Measurements from ENCODE around the gene HOXB1. TPM values are rescaled to one million over a fixed set of nuclear protein-coding genes. Genes with fewer than 3 reads are reported as not detected.
A peak's percentile ranks its signal among the peaks of the same experiment; 100 is the strongest.
"Not testable (repeated sequence)": the region's sequence is repeated elsewhere in the genome, so short reads cannot be mapped to it uniquely, and the experiment has no call there.

HOXB1 gene
- polyA plus RNA-seq, 1 donor: not detected

- DNase-seq: peak; percentile 66
Observed at GRCh38 chr17:48492401-48493298, 38.2 kb downstream of the HOXB1 start.

DNA sequence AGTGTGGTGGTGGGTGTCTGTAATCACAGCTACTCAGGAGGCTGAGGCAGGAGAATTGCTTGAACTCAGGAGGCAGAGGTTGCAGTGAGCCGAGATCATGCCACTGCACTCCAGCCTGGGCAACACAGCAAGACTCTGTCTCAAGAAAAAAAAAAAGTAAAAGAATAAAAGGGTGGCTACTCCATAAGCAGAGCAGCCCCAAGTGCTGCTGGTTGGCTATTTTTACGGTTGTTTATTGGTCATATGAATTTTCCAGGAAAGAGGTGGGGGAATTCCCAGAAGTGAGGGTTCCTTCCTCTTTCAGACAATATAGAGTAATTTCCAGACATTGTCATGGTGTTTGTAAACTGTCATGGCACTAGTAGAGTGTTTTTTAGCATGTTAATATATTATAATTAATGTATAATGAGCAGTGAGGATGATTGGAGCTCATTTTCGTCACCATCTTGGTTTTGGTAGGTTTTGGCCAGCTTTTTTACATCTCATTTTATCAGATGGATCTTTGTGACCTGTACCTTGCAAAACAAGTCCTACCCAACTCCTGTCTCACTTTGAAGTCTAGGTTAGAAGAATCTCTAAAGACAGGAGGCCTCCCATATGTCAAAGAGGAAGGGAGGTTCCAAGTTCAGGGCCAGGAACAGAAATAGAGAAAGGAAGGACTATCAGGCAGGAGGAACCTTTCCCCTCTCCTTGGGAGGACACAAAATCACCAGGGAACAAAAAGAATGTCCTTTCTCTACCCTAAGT, 39.1 kb downstream of the HOXB1 start:
- DNase-seq: no peak

DNA sequence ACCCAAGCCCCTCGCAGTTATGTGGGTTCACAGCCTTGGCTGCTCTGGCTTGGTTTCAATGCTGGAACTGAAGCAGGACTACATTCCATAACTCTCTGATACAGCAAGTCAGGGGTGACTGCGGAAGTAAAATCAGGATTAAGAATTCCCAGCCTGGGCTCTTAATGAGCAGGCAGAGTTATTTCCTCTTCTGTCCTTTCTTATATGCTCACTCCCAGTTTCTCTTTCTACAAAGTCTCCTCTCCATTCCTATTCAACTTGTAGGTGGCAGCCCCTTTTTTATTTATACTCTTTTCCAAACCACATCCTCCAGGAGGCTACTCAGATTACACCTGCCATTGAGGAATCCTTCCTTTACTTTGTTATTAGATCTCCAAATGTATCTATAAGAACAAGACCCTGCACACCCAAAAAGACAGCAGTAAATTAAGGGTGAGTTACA, 40.3 kb downstream of the HOXB1 start:
- DNase-seq: no peak

DNA sequence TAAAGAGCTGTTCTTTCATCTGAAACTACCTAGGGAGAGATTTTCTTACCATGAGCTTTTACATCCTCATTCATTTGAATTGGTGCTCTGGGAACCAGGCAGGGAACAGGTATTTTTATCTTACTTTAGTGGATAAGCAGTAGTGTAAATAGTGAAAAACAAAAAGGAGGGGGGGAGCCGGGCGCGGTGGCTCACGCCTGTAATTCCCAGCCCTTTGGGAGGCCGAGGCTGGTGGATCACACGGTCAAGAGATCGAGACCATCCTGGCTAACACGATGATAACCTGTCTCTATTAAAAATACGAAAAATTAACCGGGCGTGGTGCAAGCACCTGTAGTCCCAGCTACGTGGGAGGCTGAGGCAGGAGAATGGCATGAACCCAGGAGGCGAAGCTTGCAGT, 41.0 kb downstream of the HOXB1 start:
- no peak for DNase-seq

GRCh38 chr17:48488548-48489106, 42.2 kb downstream of the HOXB1 start:
- no peak for DNase-seq

DNA sequence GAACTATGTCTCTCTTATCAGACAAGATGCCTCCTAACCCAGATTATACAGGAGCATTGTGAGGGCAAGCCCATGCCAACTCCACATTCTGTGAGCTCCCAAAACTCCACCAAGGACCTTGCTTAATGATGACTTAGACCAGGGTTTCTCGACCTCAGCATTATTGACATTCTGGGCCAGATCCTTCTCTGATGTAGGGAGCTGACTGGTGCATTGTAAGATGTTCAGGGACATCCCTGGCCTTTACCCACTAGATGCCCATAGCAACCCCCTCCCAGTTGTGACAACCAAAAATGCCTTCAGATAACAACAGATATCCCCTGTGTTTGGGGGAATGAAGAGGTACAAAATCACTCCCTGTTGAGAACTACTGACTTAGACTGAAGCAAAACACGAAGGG, 43.6 kb downstream of the HOXB1 start:
- DNase-seq: no peak

GRCh38 chr17:48486557-48486956, 44.3 kb downstream of the HOXB1 start:
- no peak for DNase-seq

- no peak for DNase-seq
Observed at GRCh38 chr17:48484850-48485249, 46.0 kb downstream of the HOXB1 start.

- DNase-seq: no peak
Observed at GRCh38 chr17:48484256-48484655, 46.6 kb downstream of the HOXB1 start.

- DNase-seq: peak; percentile 33
Observed at GRCh38 chr17:48483471-48484131, 47.2 kb downstream of the HOXB1 start.

DNA sequence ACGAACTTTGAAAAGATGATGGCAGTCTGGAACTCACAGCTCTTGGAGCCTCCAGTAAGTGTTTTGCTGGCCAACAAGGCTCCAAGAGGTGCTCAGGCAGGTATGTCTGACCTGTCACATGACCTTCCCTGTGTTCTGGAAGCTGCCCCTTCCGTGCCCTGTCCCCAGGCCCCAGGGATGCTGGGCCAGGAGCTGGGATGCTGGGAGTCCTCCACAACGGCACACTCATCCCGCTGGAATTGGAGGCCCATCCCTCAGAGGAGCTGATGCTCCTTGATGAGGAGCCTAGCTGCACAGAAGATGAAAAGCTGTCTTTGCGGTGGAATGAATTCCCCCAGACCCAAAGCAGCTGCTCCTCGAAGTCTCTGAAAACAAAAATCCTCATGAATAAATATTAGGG, 47.8 kb downstream of the HOXB1 start:
- DNase-seq: no peak

GRCh38 chr17:48482301-48482700, 48.5 kb downstream of the HOXB1 start:
- DNase-seq: not testable (repeated sequence)

DNA sequence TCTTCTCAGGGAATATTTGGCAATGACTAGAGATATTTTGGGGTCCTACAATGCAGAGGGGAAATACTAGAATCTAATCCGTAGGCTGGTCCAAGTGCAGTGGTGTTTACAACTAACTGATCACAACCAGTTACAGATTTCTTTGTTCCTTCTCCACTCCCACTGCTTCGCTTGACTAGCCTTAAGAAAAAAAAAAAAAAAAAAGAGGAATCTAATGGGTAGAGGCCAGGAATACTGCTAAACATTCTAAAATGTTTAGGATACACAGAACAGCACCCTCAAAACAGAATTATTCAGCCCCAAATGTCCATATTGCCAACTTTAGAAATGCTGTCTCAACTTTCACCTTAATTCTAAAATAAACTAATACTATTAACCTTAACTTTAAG, 51.8 kb downstream of the HOXB1 start:
- DNase-seq: no peak

Other genes with a start within 250 kb of the HOXB1 start
- gene SKAP1, start 100.8 kb downstream of the HOXB1 start, polyA plus RNA-seq (ENCODE audit: insufficient read length): 0.70 TPM
- gene HOXB2, start 14.1 kb upstream of the HOXB1 start, polyA plus RNA-seq (ENCODE audit: insufficient read length): 11.3 TPM
- 1.0 TPM for gene HOXB4, start 47.3 kb upstream of the HOXB1 start, polyA plus RNA-seq (ENCODE audit: insufficient read length)
- gene HOXB3, start 59.2 kb upstream of the HOXB1 start, polyA plus RNA-seq (ENCODE audit: insufficient read length): 9.1 TPM
- gene HOXB5, start 62.8 kb upstream of the HOXB1 start, polyA plus RNA-seq (ENCODE audit: insufficient read length): 0.48 TPM
- 1.8 TPM for gene HOXB6, start 74.0 kb upstream of the HOXB1 start, polyA plus RNA-seq (ENCODE audit: insufficient read length)
- gene HOXB7, start 80.0 kb upstream of the HOXB1 start, polyA plus RNA-seq (ENCODE audit: insufficient read length): 3.0 TPM
- 0.49 TPM for gene HOXB8, start 84.3 kb upstream of the HOXB1 start, polyA plus RNA-seq (ENCODE audit: insufficient read length)
- gene HOXB9, start 95.3 kb upstream of the HOXB1 start, polyA plus RNA-seq (ENCODE audit: insufficient read length): 0.43 TPM
- not detected for gene PRAC1, start 191.5 kb upstream of the HOXB1 start, polyA plus RNA-seq (ENCODE audit: insufficient read length)
- not detected for gene PRAC2, start 192.2 kb upstream of the HOXB1 start, polyA plus RNA-seq (ENCODE audit: insufficient read length)
- not detected for gene HOXB13, start 197.7 kb upstream of the HOXB1 start, polyA plus RNA-seq (ENCODE audit: insufficient read length)